ENCODE measurements around the gene TPO. TPM values are rescaled to one million over a fixed set of nuclear protein-coding genes. Genes with fewer than 3 reads are reported as not detected.

Gene TPO
- total RNA-seq, 1 experiment from 2014 or later, result 0.41 TPM

DNA sequence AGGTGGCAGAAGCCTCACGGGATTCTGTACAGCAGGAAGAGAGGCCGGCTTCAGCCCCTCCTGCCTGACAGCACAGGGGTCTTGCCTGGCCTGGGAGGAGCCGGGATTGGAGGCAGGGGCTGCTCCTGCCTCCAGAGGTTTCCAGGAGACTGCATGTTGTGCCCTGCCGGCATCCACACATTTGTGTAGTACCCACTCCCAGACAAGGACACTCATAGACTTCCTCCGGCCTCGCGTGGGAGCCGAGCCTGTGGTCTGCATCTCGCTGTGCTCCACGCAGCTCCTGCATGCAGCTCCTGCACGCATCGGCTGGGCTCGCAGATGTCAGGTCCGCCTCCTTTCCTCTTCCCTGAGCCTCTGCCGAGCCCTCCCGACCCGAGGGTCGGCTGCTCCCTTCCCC, 34.7 kb downstream of the TPO start:
- DNase-seq (ENCODE audit: low spot score), result no peak

DNA sequence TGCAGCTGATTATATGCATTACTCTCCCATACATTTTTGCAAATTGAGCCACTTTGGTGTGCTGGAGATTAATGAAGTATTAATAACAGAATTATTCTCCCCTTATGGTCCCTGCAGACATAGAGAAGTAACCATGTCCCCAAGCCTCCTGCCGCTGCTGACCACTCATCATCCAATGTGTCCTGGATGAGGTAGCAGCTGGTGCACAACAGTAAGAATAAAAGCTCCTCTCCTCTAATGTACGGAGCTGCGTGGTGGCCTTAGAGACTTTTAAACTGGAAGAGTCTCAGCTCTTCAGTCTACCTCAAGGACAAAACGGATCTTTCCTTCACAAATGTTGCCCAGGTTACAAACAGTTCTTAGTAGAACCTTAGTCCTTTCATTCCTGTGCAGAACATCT, 37.7 kb downstream of the TPO start:
- DNase-seq (ENCODE audit: low spot score), result no peak

DNA sequence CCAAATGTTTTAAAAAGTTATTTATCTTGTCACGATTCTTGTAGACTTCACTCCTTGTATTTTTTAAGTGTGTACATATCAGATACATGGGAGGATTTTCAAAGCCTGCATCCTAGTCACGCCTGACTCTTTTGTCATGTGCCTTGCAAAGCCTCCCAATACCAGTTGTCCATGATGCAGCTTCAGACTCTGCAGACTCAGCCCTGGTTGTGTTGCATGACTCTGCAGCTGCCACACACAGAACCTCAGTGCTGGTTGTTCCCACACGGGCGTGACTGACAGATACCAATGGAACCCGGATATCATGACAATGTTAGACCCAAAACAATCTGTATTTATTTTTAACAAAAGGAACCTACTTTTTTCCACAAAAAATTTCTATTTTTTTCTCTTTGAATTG, 38.2 kb downstream of the TPO start:
- DNase-seq (ENCODE audit: low spot score), result no peak

DNA sequence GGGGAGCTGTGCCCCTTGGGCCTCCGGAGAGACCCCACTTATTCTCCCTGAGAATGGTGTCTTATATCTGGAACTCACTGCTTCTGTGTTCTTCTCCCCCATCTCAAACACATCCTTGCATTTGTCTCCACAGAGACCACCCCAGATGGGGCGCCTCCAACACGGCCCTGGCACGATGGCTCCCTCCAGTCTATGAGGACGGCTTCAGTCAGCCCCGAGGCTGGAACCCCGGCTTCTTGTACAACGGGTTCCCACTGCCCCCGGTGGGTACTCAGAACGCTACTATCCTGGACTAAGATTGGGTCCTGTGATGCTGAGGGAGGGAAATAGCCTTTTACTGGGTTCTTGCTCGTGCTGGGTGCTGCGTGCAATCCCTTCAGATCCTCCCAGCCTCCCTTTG, 40.3 kb downstream of the TPO start:
- DNase-seq (ENCODE audit: low spot score), result no peak

DNA sequence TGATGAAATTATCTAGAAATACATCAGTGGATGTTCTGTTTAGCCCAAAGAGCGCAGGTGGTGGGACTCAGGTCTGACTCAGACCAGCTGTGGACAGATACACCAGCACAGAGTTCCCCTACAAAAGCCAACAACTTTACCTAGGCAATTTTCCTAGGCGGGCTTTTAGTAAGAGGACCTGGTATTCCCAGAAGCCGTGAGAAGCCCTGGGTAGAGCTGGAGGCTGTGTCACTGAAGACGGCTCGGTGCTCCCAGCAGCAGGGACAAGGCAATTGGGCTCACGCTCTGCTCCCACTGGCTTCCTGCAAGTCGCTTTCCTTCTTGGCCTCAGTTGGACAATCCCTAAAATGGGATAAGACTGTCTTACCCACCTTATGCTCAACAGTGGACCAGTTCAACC, 41.1 kb downstream of the TPO start:
- DNase-seq (ENCODE audit: low spot score), result no peak

DNA sequence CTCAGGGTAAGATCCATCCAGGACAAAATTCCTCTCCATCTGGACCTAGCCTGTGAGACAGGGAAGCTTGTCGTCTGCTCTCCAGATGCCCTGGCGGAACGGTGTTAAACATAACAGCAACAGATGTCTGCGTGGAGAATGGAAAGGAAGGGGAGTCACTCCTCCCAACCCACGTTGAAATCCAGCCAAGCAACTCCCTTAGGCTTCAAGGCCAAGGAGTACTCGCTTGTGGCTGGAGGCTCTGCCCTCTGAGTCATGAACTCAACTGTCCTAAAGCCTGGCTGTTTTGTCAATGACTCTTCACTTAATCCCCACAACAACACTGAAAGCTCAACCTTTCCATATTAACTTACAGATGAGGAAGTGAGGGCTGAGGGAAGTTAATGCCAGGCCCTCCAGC, 42.2 kb downstream of the TPO start:
- peak; percentile 40 for DNase-seq (ENCODE audit: low spot score)

DNA sequence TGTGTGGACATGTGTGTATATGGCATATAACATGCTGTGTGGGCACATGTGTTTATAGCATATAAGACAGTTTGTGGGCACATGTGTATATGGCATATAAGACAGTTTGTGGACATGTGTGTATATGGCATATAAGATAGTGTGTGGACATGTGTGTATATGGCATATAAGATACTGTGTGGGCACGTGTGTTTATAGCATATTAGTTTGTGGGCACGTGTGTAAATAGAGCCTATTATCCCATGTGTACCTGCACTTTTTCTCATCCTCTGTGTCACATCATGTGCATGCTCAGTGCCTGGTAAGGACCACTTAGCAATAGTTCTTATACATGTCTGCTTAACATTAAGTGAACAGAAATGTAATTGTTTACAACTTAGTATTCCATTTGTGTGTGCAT, 45.2 kb downstream of the TPO start:
- no peak for DNase-seq (ENCODE audit: low spot score)

DNA sequence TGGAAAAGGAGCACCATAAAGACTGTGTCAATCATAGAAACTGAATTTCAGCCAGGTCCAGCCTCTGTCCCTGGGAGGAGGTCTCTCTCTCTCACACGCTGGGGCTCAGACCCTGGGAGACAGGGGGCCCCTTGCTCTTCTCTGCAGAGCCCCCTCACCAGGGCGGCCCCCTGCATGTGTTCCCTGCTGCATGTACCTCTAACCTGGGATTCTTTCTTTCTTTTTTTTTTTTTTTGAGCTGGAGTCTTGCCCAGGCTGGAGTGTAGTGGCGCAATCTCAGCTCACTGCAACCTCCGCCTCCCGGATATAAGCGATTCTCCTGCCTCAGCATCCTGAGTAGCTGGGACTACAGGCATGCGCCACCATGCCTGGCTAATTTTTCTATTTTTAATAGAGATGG, 46.5 kb downstream of the TPO start:
- no peak for DNase-seq (ENCODE audit: low spot score)

DNA sequence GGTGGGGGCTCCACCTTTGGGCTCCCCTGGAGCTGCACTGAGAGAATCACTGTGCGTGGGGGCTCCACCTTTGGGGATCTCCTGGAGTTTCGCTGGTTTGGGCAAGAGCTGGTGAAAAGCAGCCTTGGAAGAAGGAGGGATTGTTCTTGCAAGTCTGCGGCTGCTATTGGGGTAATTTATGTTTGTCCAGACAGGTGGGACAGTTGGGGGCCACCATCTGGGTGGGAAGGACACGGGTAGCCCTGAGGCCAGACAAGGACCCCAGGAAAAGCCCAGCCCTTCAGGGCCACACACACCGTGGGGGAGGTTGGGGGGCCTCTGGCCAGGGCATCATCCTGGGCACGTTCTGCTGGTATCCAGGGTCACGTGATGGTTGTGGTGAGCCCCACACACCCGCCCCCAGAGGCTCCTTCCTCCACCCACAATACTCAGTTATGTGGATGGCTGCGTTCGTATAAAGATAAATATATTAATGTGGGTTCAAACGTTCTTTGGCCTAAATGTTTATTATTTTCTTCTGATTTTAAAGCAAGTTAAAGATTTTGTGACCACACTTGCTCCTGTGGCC, 47.7 kb downstream of the TPO start:
- no peak for DNase-seq (ENCODE audit: low spot score)

DNA sequence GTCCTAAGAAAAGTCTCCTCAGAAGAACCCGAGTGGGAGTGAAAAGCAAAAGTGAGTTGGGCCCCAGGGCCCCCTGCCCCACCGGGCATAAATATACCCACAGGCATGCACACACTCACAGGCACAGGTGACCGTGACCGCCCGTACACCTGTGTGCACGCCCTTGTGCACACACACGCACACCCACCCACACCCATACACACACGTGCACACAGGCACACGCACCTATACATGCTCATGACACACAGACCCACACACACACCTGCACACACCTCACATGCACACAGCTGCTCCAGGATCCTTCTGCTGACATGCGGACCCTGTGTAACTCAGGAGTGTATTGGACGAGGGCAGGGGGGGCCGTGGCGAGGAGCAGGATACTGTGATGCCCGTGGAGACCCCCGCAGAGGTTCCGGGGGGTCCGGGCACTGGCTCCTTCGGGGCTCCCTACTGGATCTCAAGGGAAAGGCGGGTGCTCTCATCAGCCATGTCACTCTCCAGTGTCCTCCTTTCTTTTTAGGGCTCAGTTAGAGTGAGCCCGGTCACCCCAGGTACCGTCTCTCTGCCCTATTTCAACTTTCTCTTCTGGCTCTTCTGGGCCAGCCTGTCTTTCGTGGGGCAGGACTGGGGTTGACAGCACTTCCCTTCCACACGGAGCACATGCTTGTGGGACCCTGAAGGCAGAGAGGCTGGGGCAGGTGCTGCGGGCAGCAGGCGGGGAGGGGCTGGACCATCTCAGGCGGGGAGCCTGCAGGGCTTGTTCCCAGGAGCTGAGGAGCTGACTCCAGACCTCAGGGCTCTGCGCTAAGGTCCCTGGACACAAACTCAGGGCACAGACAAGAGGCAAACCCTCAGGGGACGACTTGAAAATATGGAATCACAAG, 48.5 kb downstream of the TPO start:
- no peak for DNase-seq (ENCODE audit: low spot score)

DNA sequence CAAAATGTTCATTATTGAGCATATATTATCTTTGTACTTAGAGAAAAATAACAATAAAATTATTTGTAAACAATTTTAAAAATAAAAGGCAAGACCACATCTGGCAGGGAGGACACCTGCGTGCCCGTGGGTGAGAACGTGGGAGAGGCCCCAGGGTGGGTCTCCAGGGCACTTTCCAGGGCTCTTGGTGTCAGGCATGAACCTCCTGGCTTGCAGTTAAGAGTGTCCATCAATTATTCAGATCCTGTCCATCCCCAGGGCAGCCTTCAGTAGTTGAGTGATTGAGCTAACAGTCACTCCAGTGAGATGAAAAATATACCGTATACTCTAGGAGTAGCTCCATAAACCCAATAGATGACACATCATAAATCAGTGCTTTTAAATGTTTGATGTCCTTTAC, 49.7 kb downstream of the TPO start:
- DNase-seq (ENCODE audit: low spot score), result no peak

DNA sequence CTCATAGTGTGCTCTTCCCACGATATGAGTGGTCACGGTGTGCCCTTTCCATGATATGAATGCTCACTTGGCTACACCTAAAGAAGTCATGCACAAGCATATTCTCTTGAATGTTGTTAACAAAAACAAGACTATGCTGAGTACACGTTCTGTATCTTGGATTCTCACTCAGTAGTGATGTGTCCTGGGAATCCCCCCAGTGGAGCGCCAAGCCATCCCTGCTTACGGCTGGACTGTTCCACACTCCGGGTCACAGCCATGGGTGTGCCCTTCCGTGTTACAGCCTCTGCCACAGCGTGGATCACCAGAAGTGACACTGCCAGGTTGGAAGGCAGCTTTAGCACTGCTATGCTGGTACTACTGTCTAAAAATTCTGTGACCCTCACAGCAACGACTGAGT, 59.1 kb downstream of the TPO start:
- DNase-seq (ENCODE audit: low spot score), result no peak

DNA sequence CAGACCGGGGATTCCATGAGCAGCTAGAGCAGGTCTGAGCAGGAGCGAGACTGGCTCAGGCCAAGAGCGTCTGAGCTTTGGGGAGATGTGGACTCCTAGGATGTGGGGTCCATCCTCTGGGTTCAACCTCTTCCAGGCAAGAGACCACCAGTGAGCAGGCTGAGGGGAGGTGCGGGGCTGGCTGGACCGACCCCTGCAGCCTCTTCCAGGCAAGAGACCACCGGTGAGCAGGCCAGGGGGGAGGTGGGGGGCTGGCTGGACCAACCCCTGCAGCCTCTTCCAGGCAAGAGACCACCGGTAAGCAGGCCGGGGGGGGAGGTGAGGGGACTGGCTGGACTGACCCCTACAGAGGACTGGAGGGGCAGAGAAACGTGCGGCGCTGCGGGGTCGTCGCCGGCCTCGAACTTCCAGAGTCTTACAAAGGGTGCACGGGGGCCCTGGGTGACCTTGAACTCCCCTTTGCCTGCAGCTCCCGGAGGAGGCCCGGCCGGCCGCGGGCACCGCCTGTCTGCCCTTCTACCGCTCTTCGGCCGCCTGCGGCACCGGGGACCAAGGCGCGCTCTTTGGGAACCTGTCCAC, 63.4 kb downstream of the TPO start:
- DNase-seq (ENCODE audit: low spot score), result no peak

DNA sequence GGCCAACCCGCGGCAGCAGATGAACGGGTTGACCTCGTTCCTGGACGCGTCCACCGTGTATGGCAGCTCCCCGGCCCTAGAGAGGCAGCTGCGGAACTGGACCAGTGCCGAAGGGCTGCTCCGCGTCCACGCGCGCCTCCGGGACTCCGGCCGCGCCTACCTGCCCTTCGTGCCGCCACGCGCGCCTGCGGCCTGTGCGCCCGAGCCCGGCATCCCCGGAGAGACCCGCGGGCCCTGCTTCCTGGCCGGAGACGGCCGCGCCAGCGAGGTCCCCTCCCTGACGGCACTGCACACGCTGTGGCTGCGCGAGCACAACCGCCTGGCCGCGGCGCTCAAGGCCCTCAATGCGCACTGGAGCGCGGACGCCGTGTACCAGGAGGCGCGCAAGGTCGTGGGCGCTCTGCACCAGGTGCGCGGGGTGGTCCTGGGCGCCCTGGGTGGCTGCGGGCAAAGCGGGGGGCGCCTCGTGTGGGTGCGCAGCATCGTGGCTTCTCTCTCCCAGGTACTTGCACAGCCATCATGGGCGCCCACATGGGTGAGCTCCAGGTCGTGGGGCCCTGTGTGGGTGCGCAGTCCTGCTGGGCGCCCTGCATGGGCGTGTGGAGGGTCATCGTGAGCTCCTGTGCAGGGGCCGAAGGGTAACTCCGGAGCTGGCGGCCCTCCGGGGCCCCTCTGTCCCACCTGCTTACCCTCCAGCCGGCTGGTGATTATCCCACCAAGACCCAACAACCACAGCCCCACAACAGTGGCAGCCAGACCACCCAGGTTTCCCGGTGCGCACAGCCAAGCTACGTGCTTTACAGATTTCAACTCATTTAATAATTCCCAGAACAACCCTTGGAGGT, 64.2 kb downstream of the TPO start:
- no peak for DNase-seq (ENCODE audit: low spot score)

DNA sequence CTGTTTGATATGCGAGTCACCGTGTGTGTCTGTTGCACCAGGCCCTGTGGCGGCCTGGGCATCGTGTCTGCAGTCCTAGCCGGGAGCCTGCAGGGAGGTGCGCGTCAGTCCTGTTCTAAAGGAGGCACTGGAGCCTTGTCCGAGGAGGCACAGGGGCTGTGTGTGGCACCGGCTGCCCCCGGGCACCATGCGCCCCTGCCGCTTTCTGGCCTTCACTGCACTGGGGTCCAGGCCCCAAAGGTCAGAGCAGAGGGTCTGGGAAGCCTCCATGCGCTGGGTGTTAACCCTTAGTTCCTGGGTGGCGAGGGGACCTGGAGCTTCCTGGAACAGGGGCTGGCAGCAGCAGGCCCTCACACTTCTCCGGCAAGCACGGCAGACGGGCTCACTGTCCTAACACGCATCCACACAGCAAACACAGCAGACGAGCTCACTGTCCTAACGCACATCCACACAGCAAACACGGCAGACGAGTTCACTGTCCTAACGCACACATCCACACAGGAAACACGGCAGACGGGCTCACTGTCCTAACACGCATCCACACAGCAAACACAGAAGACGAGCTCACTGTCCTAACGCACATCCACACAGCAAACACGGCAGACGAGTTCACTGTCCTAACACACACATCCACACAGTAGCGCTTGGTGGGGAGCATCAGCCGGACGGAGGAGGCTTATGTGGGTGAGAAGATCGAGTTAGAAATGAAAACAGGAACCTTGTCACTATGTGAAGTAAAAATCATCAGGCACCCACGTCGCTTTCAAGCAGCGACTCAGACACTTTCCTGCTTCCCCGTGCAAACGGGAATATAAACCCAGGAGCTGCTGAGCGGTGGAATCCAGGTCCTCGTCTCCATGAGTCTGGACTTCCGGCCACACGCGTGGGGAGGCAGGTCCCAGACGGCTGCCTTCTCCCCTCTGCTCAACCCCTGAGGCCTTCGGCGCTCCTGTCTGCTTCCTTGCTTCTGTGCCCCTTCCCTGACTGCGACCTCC, 65.3 kb downstream of the TPO start:
- DNase-seq (ENCODE audit: low spot score), result no peak

DNA sequence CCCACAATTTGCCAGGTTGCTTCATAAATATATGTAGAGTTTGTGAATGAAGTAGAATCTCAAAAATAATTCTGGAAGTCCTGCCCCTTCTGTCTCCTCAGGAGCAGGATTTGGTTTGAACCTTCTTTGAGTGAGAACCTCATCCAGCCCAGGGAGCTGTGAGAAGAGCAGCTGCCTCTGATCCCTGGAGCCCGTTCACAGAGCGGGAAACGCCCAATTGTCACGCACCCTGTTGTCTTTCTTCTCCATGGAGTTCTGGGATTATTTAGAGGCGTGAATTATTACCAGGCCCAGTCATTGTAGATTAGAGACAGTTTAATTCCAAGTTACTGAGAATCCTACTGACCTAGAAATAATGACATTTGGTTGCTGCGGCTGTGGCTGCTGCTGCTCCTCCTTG, 66.1 kb downstream of the TPO start:
- DNase-seq (ENCODE audit: low spot score), result no peak

DNA sequence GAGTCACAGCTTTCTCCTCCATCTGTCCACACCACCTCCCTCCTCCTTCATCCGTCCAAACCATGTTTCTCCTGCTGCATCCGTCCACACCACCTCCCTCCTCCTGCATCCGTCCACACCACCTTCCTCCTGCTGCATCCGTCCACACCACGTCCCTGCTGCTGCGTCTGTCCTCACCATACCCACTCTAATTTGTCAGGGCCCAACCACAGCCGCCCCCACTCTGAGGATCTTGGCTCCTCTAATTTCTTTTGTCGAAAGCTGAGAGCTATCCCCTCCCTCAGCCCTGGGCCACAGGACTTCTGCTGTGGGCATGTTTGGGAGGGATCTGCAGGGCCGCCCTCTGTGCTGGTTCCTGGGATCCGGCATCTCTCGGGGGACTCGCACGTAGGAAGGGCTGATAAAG, 67.4 kb downstream of the TPO start:
- no peak for DNase-seq (ENCODE audit: low spot score)

DNA sequence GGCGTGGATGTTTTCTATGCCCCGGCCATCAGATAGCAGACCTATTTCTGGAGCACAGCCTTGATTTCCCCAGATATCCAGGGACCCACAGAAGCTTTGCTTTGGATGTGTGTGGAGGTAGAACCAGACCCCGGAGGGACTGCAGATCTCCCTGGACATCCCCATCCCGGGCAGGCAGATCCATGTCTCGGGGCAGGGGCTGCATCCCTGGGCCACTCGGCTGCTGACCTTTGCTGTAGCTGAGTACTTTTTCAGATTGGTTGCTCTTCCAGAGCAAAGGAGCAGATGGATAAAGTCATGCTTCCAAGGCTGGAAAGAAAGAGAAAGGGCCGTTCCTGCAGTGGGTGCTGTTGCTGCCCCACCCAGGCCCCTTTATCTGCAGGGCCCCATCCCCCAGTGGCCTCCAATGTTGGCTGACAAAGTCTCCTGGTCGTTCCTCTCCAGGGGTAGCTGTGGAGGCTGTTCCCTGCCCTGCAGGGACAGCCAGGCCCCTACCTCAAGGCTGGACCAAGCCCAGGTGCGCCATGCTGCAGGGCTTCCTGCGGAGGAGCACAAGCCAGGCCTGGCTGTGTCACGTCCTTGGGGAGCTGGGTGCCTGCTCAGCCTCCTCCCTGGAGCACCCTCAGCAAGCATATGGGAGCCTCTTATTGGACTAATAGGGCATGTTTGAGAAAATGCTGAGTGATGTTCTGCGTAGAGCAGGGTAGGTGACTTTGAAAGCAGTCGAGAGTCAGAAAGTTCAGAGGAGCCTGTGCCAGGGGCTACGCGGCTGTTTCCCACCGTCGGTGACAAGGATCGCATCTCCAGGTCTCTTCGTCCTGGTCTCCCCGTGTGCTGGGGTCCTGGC, 68.4 kb downstream of the TPO start:
- no peak for DNase-seq (ENCODE audit: low spot score)

DNA sequence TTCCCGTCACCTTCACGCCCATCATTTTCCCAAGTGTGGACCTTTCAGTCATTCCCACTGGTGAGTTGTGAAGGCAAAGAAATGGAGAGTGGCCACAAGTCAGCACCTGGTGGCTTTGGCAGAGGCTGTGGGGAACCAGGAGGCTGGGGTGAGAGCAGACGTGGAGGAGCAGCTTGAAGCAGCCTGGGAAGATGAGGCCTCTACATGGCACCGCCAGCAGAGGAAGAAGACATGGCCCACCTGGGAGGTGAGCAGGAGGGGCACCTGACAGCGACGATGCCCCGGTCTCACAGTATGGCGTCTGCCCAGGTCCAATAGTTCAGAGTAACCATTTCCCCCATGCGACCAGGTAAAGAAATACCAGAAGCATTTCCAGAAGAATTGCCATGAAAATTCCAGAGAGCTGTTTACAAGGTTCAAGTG, 69.0 kb downstream of the TPO start:
- DNase-seq (ENCODE audit: low spot score), result no peak

DNA sequence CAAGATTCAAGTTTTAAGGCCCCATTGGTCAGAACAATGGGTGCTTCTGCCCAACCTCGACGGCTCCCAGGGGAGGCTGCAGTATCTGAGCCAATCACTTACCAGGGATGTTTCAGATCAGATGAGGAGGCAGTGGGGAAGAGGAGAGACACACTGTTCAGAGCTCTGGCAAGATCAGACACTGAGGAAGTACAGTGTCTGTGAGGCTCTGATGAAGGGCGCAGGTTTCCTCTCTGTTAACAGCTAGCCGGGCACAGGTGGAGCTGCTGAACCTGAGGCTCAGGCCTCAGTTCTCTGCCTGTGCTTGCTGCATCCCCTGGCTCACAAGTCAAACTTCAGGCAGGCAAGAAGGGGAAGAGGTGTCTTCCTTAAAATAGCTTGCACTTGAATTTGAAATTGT, 69.7 kb downstream of the TPO start:
- no peak for DNase-seq (ENCODE audit: low spot score)
